Keratinocyte (primary cell): ENCODE data around the gene RNF17. TPM values are rescaled to one million over a fixed set of nuclear protein-coding genes. Genes with fewer than 3 reads are reported as not detected.

Experiments
- DNase-seq: peaks from one replicate; pipeline ENCODE4 v3.0.0-alpha.2; 2011; ENCODE audit warnings: low read depth, missing footprints, low spot score
- FAIRE-seq: peaks from 2 replicates; lab custom pipeline; 2011; peaks lifted over from hg19 to GRCh38; lab: Jason Lieb, UNC
- H2AFZ ChIP-seq: 2 replicates; pipeline ENCODE4 v1.6.0; 2012; ENCODE audit warnings: low read length, control low read depth, inconsistent platforms; ENCODE audit not compliant: control insufficient read depth
- H3K27ac ChIP-seq: 2 replicates; pipeline ENCODE4 v1.5.1; 2011; ENCODE audit warnings: low read length; ENCODE audit not compliant: control insufficient read depth, insufficient read depth
- H3K27me3 ChIP-seq: 3 replicates; pipeline ENCODE4 v1.6.0; 2011; ENCODE audit warnings: low read length; ENCODE audit not compliant: control insufficient read depth, insufficient read depth; ENCODE audit errors: extremely low read depth
- H3K36me3 ChIP-seq, 2 experiments: 2 replicates in 1 of 2; 3 replicates in 1 of 2; pipeline ENCODE4 v1.5.1; 2011; ENCODE audit warnings: low read length in 2 of 2, mild to moderate bottlenecking in 1 of 2; ENCODE audit not compliant: control insufficient read depth in 2 of 2, insufficient read depth in 2 of 2; ENCODE audit errors: extremely low read depth in 1 of 2
- H3K4me1 ChIP-seq: 3 replicates; pipeline ENCODE4 v1.5.1; 2011; ENCODE audit warnings: low read length; ENCODE audit not compliant: control insufficient read depth, insufficient read depth; ENCODE audit errors: extremely low read depth
- H3K4me2 ChIP-seq: 3 replicates; pipeline ENCODE4 v1.6.0; 2011; ENCODE audit warnings: low read depth, low read length; ENCODE audit not compliant: control insufficient read depth, insufficient read depth; ENCODE audit errors: extremely low read depth
- H3K4me3 ChIP-seq, 3 experiments: fragments of 200-600 bp in 1 of 3; sonication (generic) in 1 of 3; 2 replicates in 2 of 3; 3 replicates in 1 of 3; pipeline ENCODE4 v1.5.1; 2011 to 2016; ENCODE audit warnings: low read length in 3 of 3, mild to moderate bottlenecking in 3 of 3, control low read depth in 2 of 3, inconsistent platforms in 1 of 3, low read depth in 1 of 3, mixed read lengths in 1 of 3, mixed run types in 1 of 3, moderate library complexity in 1 of 3; ENCODE audit not compliant: control insufficient read depth in 2 of 3, insufficient read depth in 2 of 3; ENCODE audit errors: extremely low read depth in 1 of 3
- H3K79me2 ChIP-seq: 2 replicates; pipeline ENCODE4 v1.6.0; 2012; ENCODE audit warnings: low read length; ENCODE audit not compliant: control insufficient read depth, insufficient read depth
- H3K9ac ChIP-seq: 3 replicates; pipeline ENCODE4 v1.6.0; 2011; ENCODE audit warnings: low read length; ENCODE audit not compliant: control insufficient read depth, insufficient read depth; ENCODE audit errors: extremely low read depth
- H3K9me1 ChIP-seq: 3 replicates; pipeline ENCODE4 v1.6.0; 2011; ENCODE audit warnings: low read length; ENCODE audit not compliant: control insufficient read depth, insufficient read depth; ENCODE audit errors: extremely low read depth
- H3K9me3 ChIP-seq: 2 replicates; pipeline ENCODE4 v1.5.1; 2012; ENCODE audit warnings: low read depth, low read length; ENCODE audit not compliant: control insufficient read depth
- H4K20me1 ChIP-seq: 3 replicates; pipeline ENCODE4 v1.6.0; 2011; ENCODE audit warnings: low read length; ENCODE audit not compliant: control insufficient read depth, insufficient read depth; ENCODE audit errors: extremely low read depth
- CTCF ChIP-seq, 3 experiments: IDR thresholded peaks in 1 of 3; conservative IDR thresholded peaks in 1 of 3; optimal IDR thresholded peaks in 1 of 3; 2 replicates in 2 of 3; 3 replicates in 1 of 3; pipeline versions ENCODE3 to v1.5.1; 2011; ENCODE audit warnings: low read length in 3 of 3, mild to moderate bottlenecking in 3 of 3, moderate library complexity in 2 of 3, control low read depth in 1 of 3, inconsistent platforms in 1 of 3; ENCODE audit not compliant: insufficient read depth in 2 of 3; ENCODE audit errors: extremely low read depth in 1 of 3
- EZH2 ChIP-seq: IDR thresholded peaks from one replicate; pipeline ENCODE4 v1.6.1; 2012; ENCODE audit warnings: inconsistent platforms, mild to moderate bottlenecking, low read length, moderate library complexity
- dilution Hi-C: fragments of 300-500 bp; cut with MboI; formaldehyde crosslinking; loops from one replicate; pipeline ENCODE4 v1.7.0; 2020; ENCODE audit warnings: low sequenced_read_pairs; ENCODE audit not compliant: extremely low pct_ligation_motif_present
- polyA plus RNA-seq, 5 experiments: library from polyadenylated mRNA; depleted of rRNA in 3 of 5; stranded (reverse) in 3 of 5; stranded (forward) in 1 of 5; unstranded in 1 of 5; fragments of >200 nt; gene quantifications; 1 replicate in 1 of 5; 2 replicates in 3 of 5; 3 replicates in 1 of 5; pipeline versions ENCODE4 v1.2.1 to v1.2.3, GENCODE V29; 2011 to 2012; ENCODE audit warnings: missing spikeins in 2 of 5, low read depth in 1 of 5, low replicate concordance in 1 of 5

RNF17 gene
- polyA plus RNA-seq, 1 donor (not counting 4 experiments of a cell fraction or from before 2014, with no cell fraction given) = not detected

GRCh38 chr13:24718192-24718965, 45.6 kb upstream of the RNF17 start:
- peaks cover 10% of the 10 kb centered on the region for H3K27me3 ChIP-seq
- H3K27ac ChIP-seq = no peak overlapping the region
- H3K36me3 ChIP-seq = no peaks in the 10 kb centered on the region
- dilution Hi-C loops = no loop called here
- H3K9me3 ChIP-seq = no peaks in the 10 kb centered on the region
- no peaks in the 10 kb centered on the region for H3K79me2 ChIP-seq
- FAIRE-seq (no peak), DNase-seq (no peak)
- H2AFZ ChIP-seq = no peak overlapping the region
- H3K9ac ChIP-seq = no peak overlapping the region
- H4K20me1 ChIP-seq = no peaks in the 10 kb centered on the region
- no peaks in the 10 kb centered on the region for H3K4me1 ChIP-seq
- H3K9me1 ChIP-seq = no peaks in the 10 kb centered on the region
- H3K4me2 ChIP-seq = no peak overlapping the region
- no peak for TF ChIP-seq CTCF (optimal IDR thresholded peaks at IDR 0.05 in 1 of 3, IDR thresholded peaks at IDR 0.05 in 1 of 3, conservative IDR thresholded peaks at IDR 0.05 in 1 of 3; ENCODE audit: extremely low read depth in 1 of 3, insufficient read depth in 2 of 3, low read length in 3 of 3)
- TF ChIP-seq EZH2 = no peak
- no peak overlapping the region for H3K4me3 ChIP-seq

- Histone ChIP-seq H3K36me3 (no peaks in the 10 kb centered on the region), H3K9me1 (no peaks in the 10 kb centered on the region), H3K79me2 (no peaks in the 10 kb centered on the region), H2AFZ (no peak overlapping the region), H3K27ac (no peak overlapping the region), H3K27me3 (peaks cover 10% of the 10 kb centered on the region), H3K4me1 (no peaks in the 10 kb centered on the region), H3K9ac (no peak overlapping the region), H3K4me2 (no peak overlapping the region), H3K9me3 (no peaks in the 10 kb centered on the region), H4K20me1 (no peaks in the 10 kb centered on the region), H3K4me3 (no peak overlapping the region)
- DNase-seq (no peak), FAIRE-seq (no peak)
- TF ChIP-seq EZH2 (no peak), CTCF (optimal IDR thresholded peaks at IDR 0.05 in 1 of 3, IDR thresholded peaks at IDR 0.05 in 1 of 3, conservative IDR thresholded peaks at IDR 0.05 in 1 of 3; ENCODE audit: extremely low read depth in 1 of 3, insufficient read depth in 2 of 3, low read length in 3 of 3) (no peak)
- dilution Hi-C loops = no loop called here
Observed at GRCh38 chr13:24719139-24719538, 44.8 kb upstream of the RNF17 start.
